Middle frontal gyrus (tissue), 1 donor: ENCODE results near the gene COL18A1.
"Not testable (repeated sequence)": the region's sequence is repeated elsewhere in the genome, so short reads cannot be mapped to it uniquely, and the experiment has no call there.

Experiments used
- DNase-seq: peaks from one replicate; pipeline ENCODE4 v3.0.0-alpha.2; 2015; ENCODE audit warnings: low spot score; ENCODE audit errors: extremely low spot score

Gene COL18A1

GRCh38 chr21:45367402-45368351, 37.3 kb upstream of the COL18A1 start:
- DNase-seq = no peak

DNA sequence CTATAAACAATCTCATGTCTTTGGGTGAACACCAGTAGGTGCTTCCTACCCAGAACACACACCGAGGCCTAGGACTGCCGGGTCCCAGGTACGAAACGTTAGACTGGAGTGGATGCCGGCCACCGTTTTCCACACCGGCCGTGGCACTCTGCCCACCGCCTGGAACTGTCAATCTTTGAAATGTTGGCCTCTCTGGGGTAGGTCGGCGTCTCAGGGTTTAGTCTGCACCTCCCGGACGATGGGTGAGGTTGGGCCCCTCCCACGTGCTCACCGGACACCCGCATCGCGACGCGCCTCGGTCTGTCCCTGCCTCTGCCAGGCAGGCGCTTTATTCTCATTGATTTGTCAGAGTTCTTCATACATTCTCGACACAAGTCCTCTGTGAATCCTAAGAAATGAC, 35.9 kb upstream of the COL18A1 start:
- DNase-seq = not testable (repeated sequence)

DNA sequence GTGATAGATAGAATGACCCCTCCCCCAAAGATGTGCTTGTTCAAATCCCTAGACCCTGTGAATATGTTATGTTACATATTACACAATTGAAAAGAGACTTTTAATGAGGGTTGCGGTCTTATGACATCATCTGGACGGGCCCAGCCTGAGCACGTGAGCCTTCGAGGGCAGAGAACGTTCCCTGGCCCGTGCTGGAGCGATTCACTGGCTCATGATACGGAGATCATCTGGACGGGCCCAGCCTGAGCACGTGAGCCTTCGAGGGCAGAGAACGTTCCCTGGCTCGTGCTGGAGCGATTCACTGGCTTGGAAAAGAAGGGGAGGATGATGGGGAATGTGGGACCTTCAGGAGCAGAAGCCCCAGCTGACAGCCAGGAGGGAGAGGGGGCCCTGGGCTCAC, 34.4 kb upstream of the COL18A1 start:
- DNase-seq = no peak

- DNase-seq = no peak
Measured at GRCh38 chr21:45371081-45371480, 33.9 kb upstream of the COL18A1 start.

DNA sequence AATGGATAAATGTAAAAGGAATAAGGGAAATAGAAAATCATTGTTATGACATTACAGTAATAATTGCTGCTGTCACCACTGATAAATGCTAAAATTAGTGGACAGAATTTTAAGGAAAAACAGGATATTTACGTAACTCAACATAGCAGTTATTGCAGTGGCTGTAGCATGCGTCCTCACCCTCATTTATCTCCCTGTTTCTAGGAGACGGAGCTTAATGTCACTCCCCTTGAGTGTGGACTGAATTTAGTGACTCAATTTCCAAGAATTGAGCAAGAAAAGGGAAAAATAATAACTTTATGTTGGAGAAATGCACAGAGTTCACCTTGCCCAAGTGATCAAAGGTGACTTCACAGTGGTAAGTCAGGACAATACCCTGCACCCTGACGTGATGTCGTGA, 33.3 kb upstream of the COL18A1 start:
- DNase-seq = no peak

GRCh38 chr21:45372732-45373355, 32.1 kb upstream of the COL18A1 start:
- DNase-seq = no peak

- no peak for DNase-seq
Measured at GRCh38 chr21:45373991-45374816, 30.8 kb upstream of the COL18A1 start.

DNA sequence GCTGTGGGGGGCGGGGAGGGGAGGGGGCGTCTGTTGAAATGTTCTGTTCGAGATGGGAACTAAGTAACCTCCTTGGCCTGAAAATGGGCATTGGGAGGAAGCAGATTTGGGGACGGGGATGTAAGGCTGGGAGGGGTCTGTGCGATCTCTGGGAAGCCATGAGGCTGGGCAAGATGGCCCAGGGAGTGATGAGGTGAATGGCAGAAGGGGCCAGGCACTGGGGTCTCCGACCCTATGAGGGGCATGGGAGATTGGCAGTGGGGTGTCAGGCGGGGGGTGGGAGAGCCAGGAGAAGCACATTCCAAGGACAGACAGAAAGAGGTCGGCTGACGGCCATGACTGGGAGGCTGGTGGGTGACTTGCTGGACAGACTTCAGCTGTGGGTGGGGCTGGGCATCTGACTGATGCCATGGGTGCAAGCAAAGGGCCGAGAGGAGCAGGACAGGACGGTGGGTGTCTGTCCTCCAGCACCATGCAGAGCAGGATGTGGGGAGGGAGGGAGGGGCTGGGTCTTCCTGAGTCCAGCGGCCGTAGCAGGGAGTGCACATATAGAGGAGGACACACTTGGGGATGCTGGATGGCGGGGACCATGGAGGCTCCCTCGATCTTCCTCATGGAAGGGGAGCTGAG, 30.0 kb upstream of the COL18A1 start:
- no peak for DNase-seq

DNA sequence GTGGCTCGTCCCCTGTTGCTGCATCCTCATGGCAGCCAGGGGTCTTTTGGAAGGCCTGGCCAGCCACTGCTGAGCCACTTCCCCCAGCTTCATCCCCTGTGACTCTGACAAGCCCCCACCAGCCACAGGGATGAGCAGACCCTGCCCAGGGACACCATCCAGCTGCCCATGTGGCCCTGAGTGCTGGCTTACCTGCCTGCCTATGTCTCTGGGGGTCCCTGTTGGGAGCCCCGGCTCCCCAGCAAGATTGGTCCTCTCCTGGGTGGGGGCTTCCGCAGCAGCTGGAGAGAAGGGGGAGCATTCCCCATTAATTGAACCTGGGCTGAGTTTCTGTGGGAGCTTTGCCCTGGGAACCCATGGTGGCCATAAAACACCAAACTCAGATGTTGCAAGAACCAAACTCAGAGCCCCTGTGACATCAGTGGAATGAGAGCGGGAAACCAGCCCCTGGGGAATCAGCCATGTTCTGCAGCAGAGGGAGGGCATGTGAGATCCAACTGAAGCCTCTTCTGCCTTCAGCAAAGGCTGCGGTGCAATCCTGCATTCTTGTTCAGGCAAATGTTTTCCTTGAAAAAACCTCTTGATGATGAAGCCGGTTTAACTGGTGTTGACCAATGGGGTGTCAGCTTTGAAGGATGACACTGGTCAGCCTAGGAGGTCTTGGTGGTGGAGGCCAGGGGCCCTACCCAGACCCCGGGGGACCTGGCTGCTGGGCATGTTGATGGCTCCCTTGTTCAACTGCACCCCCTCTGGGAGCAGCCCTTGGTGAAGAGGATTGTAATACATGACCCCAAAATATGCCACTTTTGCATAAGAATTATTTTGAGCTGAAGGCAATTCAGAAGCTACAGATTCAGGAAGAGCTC, 28.3 kb upstream of the COL18A1 start:
- no peak for DNase-seq

GRCh38 chr21:45377325-45377709, 27.6 kb upstream of the COL18A1 start:
- no peak for DNase-seq

GRCh38 chr21:45377866-45378257, 27.1 kb upstream of the COL18A1 start:
- no peak for DNase-seq

GRCh38 chr21:45378258-45378966, 26.6 kb upstream of the COL18A1 start:
- no peak for DNase-seq

GRCh38 chr21:45379171-45379900, 25.6 kb upstream of the COL18A1 start:
- DNase-seq = no peak

DNA sequence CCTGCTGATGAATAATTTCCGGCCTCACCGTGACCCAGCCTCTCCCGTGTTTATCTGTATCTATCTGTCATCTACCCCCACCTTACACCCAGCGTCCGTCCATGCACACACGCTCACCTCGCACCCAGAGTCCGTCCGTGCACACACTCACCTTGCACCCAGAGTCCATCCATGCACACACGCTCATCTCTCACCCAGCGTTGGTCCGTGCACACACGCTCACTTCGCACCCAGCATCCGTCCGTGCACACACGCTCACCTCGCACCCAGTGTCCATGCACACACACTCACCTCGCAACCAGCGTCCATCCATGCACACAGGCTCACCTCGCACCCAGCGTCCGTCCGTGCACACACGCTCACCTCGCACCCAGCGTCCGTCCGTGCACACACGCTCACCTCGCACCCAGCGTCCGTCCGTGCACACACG, 25.0 kb upstream of the COL18A1 start:
- DNase-seq = no peak

- no peak for DNase-seq
Measured at GRCh38 chr21:45380566-45380965, 24.4 kb upstream of the COL18A1 start.

GRCh38 chr21:45381036-45381787, 23.8 kb upstream of the COL18A1 start:
- no peak for DNase-seq

DNA sequence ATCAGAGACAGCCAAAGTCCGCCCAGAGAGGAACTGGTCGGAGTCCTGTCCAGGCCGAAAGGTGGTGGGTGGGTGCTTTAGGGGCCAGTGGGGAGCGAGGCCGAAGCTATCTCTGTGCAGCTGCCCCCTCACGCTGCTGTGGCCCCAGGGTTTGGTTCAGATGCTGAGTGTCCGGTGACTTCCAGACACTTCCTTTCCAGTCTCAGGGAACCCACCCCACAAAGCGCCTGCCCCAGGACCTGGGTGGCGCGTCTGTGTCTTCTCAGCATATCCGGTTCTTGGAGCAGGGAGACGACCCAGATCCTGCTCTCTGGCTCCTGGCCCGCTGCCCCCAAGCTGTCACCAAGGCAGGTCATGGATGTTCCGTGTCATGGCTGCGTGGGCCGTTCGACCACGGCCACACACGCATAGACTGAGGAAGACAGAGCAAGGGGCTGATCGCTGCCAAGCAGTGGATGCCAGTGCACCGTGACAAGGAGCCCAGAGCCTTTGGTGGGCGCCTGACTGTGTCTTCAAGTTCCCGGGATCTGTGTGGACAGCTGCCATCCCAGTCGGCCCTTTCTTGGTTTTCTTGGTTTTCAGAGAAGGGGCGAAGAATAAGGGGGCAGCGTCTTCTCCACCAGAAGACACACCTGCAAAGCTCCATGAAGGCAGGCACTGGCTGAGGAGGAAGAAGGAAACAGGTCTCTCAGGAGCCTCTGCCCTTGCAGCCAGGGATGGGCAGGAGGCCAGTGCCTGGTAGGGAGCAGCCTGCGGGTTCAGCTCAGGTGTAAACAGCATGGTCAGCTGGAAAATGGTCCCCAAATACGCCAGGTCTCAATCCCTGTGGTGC, 22.9 kb upstream of the COL18A1 start:
- DNase-seq = no peak

- no peak for DNase-seq
Measured at GRCh38 chr21:45382697-45382997, 22.3 kb upstream of the COL18A1 start.
